Stimulated activated CD4-positive, alpha-beta T cell treated with anti-CD3 and anti-CD28 coated beads, Interleukin-15, amount 100 ng/mL, for 1 hour (primary cell): Measurements from ENCODE around the gene NHSL1.
A peak's percentile ranks its signal among the peaks of the same experiment; 100 is the strongest.

Source experiments
- DNase-seq, 2 donors: peaks; one replicate each; pipeline ENCODE4 v3.0.0-alpha.2; 2020; ENCODE audit warnings: low read depth in 1 of 2, low spot score in 1 of 2

Gene NHSL1

DNA sequence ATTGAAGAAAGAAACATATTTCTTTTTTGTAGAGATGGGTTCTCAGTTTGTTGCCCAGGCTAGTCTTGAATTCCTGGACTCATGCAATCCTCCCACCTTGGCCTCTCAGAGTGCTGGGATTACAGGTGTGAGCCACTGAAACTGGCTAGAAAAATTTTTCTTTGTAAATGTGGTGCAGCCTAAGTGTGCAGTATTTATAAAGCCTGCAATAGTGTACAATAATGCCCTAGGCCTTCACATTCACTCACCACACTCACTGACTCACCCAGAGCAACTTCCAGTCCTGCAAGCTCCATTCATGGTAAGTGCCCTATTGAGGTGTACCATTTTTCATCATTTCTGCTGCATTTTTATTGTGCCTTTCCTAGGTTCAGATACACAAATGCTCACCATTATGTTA, 31.4 kb downstream of the NHSL1 start:
- no peak for DNase-seq

GRCh38 chr6:138465007-138465645, 34.2 kb downstream of the NHSL1 start:
- no peak for DNase-seq

- DNase-seq, result no peak
Measured at GRCh38 chr6:138464085-138464484, 35.2 kb downstream of the NHSL1 start.

GRCh38 chr6:138461647-138462046, 37.6 kb downstream of the NHSL1 start:
- DNase-seq, result no peak

DNA sequence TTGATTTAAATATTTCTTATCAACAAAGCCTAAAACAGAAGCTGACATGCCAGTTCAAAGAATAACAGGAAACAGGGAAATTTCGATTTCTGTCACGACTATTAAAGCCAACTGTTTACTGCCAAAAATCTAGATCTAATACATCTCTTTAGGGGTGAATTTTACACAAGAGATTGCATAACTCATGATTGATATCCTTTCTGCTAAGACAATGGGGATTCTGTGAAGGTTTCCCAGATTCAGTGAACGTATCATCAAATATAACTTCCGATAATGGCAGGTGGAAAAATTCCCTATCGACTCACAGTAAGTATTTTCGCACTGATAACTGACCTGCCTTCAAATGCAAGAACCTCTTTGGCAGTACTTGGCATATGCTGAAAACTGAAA, 42.9 kb downstream of the NHSL1 start:
- DNase-seq, result no peak

DNA sequence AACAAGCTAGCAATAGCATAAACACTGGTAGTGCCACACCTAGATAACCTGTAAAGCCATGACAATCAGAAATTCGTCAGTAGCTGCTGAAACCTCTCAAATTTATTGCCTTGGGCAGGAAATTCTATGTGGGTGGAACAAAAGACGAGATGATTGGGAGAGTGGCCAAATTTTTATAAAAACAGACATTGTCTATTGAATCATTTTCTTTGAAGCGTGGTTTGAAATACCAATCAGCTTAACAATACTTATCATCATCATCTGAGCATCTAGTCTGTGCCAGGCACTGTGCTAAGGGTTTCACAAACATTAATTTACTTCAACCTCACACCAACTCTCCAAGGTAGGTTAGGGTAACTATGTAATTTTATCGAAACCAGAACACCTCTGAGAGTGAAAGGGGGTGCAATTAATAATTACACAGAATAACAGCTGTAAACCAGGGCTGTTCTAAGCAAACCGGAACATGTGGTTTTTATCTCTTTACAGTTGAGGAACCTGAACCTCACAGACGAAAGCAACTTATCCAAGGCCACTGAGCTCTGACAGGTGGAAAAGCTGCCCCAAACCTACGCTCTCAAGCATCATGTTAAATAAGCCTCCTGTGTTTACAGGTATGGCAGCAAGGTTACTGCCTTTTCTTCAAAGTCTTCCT, 43.4 kb downstream of the NHSL1 start:
- no peak for DNase-seq

DNA sequence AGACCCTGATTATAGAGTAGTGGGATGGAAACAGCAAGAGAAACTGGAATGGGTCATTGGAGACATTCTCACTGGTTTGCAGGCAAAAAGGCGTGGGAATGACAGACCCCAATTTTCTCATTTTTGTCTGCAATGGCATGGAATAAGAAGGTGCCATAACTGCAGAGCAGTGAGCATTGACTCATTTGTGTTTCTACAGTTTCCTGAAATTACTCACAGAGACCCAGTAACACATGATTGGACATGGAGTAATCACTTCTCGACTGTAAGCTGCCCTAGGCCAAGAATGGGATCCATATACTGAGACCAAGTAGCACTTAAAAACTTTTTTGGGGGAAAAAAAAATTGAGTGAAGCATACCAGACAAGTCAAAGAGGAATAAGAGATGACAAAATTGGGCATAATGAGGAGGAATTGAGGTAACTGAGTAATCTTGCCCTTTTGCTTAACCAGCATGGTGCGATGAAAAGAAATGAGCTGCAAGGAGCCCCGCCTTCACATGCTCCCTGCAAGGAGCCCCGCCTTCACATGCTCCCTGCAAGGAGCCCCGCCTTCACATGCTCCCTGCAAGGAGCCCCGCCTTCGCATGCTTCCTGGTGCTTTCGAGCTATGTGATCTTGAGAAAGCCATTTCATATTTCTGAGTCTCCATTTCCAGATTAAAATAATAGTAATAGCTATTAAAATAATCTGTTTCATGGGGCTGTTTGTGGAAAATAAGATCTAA, 44.1 kb downstream of the NHSL1 start:
- peak; percentile 18 to 21 for DNase-seq

GRCh38 chr6:138451043-138451442, 48.3 kb downstream of the NHSL1 start:
- DNase-seq, result no peak

- no peak for DNase-seq
Measured at GRCh38 chr6:138450445-138450844, 48.8 kb downstream of the NHSL1 start.

DNA sequence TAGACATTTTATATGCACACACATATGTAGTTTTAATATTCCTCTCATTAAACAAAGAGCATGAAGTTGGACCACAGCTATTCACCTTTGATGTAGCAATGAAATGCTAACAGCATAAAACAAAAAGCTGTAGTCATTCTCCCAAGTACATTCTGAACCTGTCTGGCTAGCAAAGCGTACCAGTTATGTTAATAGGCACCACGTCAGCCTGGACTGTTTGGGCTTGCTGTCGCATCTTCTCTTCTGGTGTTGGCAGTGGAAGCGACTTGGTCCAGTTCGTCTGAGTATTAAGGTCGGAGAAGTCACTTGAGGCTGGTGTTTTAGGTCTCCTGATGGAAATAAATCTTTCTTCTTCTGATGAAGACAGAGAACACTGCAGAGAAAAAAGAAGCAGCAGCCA, 52.5 kb downstream of the NHSL1 start:
- DNase-seq, result no peak

- DNase-seq, result no peak
Measured at GRCh38 chr6:138443979-138444378, 55.3 kb downstream of the NHSL1 start.

DNA sequence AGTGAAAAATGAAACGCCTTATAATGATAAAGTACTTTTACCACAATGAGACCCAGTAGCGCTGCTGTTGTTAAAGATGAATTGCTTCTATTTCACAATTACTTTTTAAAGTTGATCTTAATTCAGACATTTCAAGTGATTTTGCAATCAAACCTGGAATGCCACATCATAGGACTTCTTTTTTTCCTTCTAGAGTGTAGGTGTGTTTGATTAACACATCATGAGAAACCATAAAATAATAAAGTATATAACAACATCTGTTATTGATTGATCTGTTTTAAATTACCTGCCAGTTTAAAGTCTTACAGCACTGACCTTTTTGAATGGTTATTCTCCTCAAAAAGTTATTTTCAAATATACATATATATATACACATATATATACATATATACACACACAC, 56.6 kb downstream of the NHSL1 start:
- no peak for DNase-seq

- no peak for DNase-seq
Measured at GRCh38 chr6:138441965-138442364, 57.3 kb downstream of the NHSL1 start.

DNA sequence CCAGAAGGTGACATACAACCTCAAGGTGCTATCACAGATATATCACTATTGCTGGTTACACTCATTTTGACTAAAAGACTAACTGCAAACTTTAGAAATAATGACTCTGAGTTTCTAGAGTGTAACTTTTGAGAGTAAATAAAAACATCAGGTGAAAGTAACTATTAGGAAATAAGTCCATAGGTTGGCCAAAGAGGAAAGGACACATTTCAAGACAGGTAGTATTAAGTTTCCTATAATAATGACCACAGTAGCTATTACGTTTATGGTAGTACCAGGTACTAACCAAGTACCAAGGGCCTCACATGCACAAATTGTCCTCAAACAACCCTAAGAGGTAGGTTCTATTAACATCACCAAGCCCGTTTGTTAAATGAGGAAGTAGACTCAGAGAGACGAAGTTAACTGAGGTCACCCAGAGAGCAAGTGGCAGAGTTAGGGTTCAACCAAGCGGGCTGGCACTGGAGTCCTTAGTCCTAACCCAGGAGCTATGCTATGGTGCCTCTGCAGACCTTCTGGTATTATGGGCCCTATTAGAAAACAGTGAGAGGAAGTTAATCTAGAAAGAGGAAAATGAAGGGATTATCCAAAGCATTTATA, 58.4 kb downstream of the NHSL1 start:
- DNase-seq, result no peak

- DNase-seq, result no peak
Measured at GRCh38 chr6:138440296-138440695, 59.0 kb downstream of the NHSL1 start.

GRCh38 chr6:138439546-138439945, 59.7 kb downstream of the NHSL1 start:
- no peak for DNase-seq

DNA sequence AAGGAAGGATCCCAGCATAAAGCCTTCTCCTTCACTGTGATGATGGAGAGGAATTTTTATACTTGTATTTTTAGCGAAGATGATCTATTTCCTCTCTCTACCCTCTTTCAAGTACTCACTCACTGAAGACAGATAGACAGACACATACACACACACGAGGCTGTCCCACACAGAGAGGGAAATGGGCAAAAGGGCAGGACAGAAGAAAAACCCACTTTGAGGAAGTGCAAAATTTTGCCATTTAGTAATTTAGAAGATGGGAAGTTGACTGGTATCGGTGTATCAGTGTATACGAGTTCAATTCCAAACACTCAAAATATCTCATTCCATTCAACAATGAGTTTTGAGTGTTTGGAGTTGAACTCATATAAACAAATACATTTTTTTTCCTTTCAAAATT, 64.4 kb downstream of the NHSL1 start:
- DNase-seq, result no peak

GRCh38 chr6:138434096-138434495, 65.2 kb downstream of the NHSL1 start:
- DNase-seq, result no peak

DNA sequence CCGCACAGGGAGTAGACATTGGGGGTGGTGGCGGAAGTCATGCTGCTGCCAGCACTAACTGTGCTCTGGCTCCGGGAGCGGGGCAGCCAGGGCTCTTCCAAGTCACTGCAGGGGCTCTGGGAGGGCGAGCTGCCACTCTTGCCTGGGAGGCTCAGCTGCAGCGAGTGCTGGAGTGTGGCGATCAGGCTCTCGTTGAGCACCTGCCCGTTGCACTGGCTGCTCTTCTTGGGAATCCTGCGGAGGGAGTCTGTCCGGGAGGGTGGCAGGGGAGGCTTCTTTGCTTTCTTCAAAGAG, 67.3 kb downstream of the NHSL1 start:
- DNase-seq, result no peak

DNA sequence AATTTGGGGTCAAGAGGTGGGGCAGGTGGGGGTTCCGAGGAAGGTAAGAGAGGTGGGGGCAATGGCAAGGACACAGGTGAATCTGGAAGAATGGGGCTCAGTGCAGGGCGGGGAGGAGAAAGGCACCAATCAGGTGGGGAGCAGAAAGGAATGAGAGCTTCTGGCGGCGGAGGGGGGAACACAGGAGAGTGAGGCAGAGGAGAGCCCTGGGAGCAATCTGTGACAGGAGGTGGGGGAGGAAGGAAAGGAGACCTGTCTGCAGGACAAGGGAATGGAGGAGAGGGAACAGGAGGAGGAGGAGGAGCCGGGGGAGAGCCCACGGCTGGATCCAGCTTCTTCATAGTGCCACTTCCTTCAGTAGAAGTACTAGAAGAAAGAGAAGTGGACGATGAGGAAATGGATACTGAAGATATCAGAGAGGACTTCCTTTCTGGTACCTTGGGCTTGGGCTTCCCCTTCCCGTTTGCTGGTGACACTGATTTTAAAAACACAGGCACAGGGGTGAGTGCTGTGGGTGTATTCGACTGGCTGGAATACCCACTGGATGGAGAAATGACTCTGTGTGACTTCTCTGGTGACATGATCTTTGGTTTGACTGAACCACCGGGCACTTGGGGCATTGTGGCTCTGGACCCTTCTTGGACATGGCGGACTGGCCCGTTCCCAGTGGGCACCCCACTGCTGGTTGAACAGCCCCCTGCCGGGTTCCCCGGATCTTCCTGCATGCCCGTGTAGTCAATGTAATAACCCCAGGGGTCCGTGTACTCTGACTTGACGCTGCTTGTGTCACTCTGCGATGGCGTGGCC, 67.8 kb downstream of the NHSL1 start:
- no peak for DNase-seq

DNA sequence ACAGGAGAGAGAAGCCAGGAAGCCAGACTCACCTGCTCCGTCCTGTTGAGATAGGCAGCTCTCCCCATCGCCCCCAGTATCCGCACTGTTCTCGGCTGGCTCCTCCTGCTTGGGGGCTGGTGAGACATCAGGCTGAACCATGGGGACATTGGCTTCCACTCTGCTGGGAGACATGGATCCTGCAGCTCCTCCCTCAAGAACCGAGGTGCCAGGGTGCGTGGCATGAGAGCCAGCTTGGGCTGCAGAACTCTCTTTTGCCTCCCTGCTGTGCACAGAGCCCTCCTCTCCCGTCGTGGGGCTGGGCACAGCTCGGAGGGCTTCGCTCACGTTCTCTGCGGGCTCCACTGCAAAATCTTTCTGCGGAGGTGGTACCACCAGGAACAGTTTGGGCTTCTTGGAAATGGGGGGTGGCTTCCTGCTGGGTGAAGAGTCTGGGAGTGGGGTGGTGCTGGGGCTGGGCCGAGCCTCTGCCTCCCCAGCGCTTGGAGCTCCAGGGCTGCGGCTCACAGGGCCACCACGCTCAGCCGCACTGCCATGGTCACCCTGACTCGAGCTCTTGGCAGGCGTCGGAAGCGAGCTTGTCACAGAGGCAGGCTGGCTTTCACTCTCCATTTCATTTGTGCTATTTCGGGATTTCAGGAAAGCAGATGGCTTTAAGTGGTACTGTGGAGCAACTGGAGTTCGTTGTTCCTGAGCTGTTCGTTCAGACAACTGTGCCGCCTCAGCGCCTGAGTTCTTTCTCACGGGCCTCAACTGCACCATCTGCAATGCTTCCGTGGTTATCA, 68.7 kb downstream of the NHSL1 start:
- DNase-seq, result no peak
